IMR-90 (cell line): ENCODE data around the gene JAKMIP1. TPM values are rescaled to one million over a fixed set of nuclear protein-coding genes. Genes with fewer than 3 reads are reported as not detected.

Source experiments
- ATAC-seq: fragments of 200-7000 bp; cut with Tn5 transposase; 2 replicates; pipeline ENCODE4 v1.9.1; 2020; ENCODE audit warnings: low read depth, mild to moderate bottlenecking, moderate library complexity
- BruUV-seq: library from RNA; stranded (reverse); fragments of 400-500 nt; replicated peaks from 2 replicates; lab custom pipeline; 2021; lab: Mats Ljungman, UMichigan
- CTCF ChIA-PET: fragments of 300-600 bp; formaldehyde crosslinking; extraction: SDS; loops from one replicate; lab custom pipeline; 2021; ENCODE audit warnings: antibody characterized with exemption; lab: Yijun Ruan, JAX
- POLR2A ChIA-PET: fragments of 300-600 bp; sonication (Branson Sonifier 250); formaldehyde crosslinking; loops from one replicate; lab custom pipeline; 2022; ENCODE audit warnings: antibody characterized with exemption; ENCODE audit not compliant: unreplicated experiment; lab: Charles Lee
- DNase-seq: peaks from one replicate; pipeline ENCODE4 v3.0.0; 2013
- H2AFZ ChIP-seq: replicated peaks from 2 replicates; pipeline ENCODE3; 2013; ENCODE audit warnings: low read length, mild to moderate bottlenecking; ENCODE audit not compliant: poor library complexity
- H2AK5ac ChIP-seq: 2 replicates; pipeline ENCODE4 v1.6.1; 2013; ENCODE audit warnings: low read depth, low read length, inconsistent platforms
- H2AK9ac ChIP-seq: replicated peaks from 2 replicates; pipeline ENCODE3; 2013; ENCODE audit warnings: mild to moderate bottlenecking, low read depth, low read length, moderate library complexity; ENCODE audit not compliant: poor library complexity
- H2BK120ac ChIP-seq: 2 replicates; pipeline ENCODE4 v1.6.1; 2013; ENCODE audit warnings: low read depth, low read length, inconsistent platforms
- H2BK15ac ChIP-seq: 3 replicates; pipeline ENCODE4 v1.6.1; 2013; ENCODE audit warnings: low read depth, low read length, inconsistent platforms
- H2BK20ac ChIP-seq: 2 replicates; pipeline ENCODE4 v1.6.1; 2013; ENCODE audit warnings: low read depth, mild to moderate bottlenecking, inconsistent platforms, low read length, moderate library complexity
- H2BK5ac ChIP-seq: 2 replicates; pipeline ENCODE4 v1.6.1; 2013; ENCODE audit warnings: mild to moderate bottlenecking, low read depth, low read length, inconsistent platforms; ENCODE audit not compliant: poor library complexity, severe bottlenecking
- H3K14ac ChIP-seq: replicated peaks from 2 replicates; pipeline ENCODE4 v1.6.1; 2013; ENCODE audit warnings: low read depth, low read length, inconsistent platforms
- H3K18ac ChIP-seq: 2 replicates; pipeline ENCODE4 v1.6.1; 2013; ENCODE audit warnings: low read depth, low read length, control low read depth
- H3K23ac ChIP-seq: 2 replicates; pipeline ENCODE4 v1.6.1; 2013; ENCODE audit warnings: low read depth, low read length, inconsistent platforms
- H3K27ac ChIP-seq: 2 replicates; pipeline ENCODE4 v1.5.1; 2013; ENCODE audit warnings: mild to moderate bottlenecking, control low read depth, low read length; ENCODE audit not compliant: insufficient read depth
- H3K27me3 ChIP-seq: 2 replicates; pipeline ENCODE4 v1.6.1; 2013; ENCODE audit warnings: low read length; ENCODE audit not compliant: control insufficient read depth, insufficient read depth
- H3K36me3 ChIP-seq: 2 replicates; pipeline ENCODE4 v1.6.1; 2013; ENCODE audit warnings: low read length, mixed read lengths; ENCODE audit not compliant: control insufficient read depth, insufficient read depth
- H3K4ac ChIP-seq: 2 replicates; pipeline ENCODE4 v1.6.1; 2013; ENCODE audit warnings: low read depth, low read length, inconsistent platforms
- H3K4me1 ChIP-seq: 2 replicates; pipeline ENCODE4 v1.6.1; 2013; ENCODE audit warnings: low read length, mixed read lengths; ENCODE audit not compliant: control insufficient read depth, insufficient read depth
- H3K4me2 ChIP-seq: 2 replicates; pipeline ENCODE4 v1.6.1; 2013; ENCODE audit warnings: low read depth, mild to moderate bottlenecking, control low read depth, low read length, moderate library complexity
- H3K4me3 ChIP-seq: 2 replicates; pipeline ENCODE4 v1.5.1; 2013; ENCODE audit warnings: low read depth, mild to moderate bottlenecking, control low read depth, low read length, moderate library complexity; ENCODE audit not compliant: insufficient read depth
- H3K56ac ChIP-seq: 2 replicates; pipeline ENCODE4 v1.6.1; 2013; ENCODE audit warnings: low read length, inconsistent platforms; ENCODE audit not compliant: insufficient read depth; ENCODE audit errors: extremely low read depth
- H3K79me1 ChIP-seq, 2 experiments: 2 replicates each; pipeline ENCODE4 v1.6.1; 2013; ENCODE audit warnings: low read length in 2 of 2, inconsistent platforms in 1 of 2, low read depth in 1 of 2
- H3K9ac ChIP-seq: 2 replicates; pipeline ENCODE4 v1.6.1; 2013; ENCODE audit warnings: low read depth, low read length, control low read depth
- H3K9me1 ChIP-seq: 2 replicates; pipeline ENCODE4 v1.6.1; 2013; ENCODE audit warnings: low read length, inconsistent platforms; ENCODE audit not compliant: insufficient read depth
- H3K9me3 ChIP-seq: 2 replicates; pipeline ENCODE4 v1.6.1; 2013; ENCODE audit warnings: low read length; ENCODE audit not compliant: control insufficient read depth, insufficient read depth
- H4K20me1 ChIP-seq: 2 replicates; pipeline ENCODE4 v1.6.1; 2013; ENCODE audit warnings: low read length, inconsistent platforms; ENCODE audit not compliant: insufficient read depth
- H4K5ac ChIP-seq: 2 replicates; pipeline ENCODE4 v1.6.1; 2013; ENCODE audit warnings: mild to moderate bottlenecking, low read depth, low read length, control low read depth
- H4K8ac ChIP-seq, 2 experiments: 2 replicates each; pipeline ENCODE4 v1.6.1; 2013; ENCODE audit warnings: low read depth in 2 of 2, low read length in 2 of 2, control low read depth in 1 of 2, inconsistent platforms in 1 of 2
- H4K91ac ChIP-seq: 2 replicates; pipeline ENCODE4 v1.6.1; 2013; ENCODE audit warnings: low read depth, low read length, inconsistent platforms; ENCODE audit not compliant: insufficient read depth
- BHLHE40 ChIP-seq: fragments of 150-350 bp; IDR thresholded peaks from 2 replicates; pipeline ENCODE4 v1.6.1; 2016; ENCODE audit warnings: mild to moderate bottlenecking, low read depth, low read length
- CEBPB ChIP-seq: IDR thresholded peaks from 2 replicates; pipeline ENCODE4 v1.6.1; 2012; ENCODE audit warnings: low read depth, low read length, improper control_type of control experiment
- CHD1 ChIP-seq: IDR thresholded peaks from 2 replicates; pipeline ENCODE4 v1.6.1; 2012; ENCODE audit warnings: low read depth, low read length, improper control_type of control experiment
- CTCF ChIP-seq: conservative IDR thresholded peaks from 2 replicates; pipeline ENCODE4 v1.5.1; 2012; ENCODE audit warnings: mild to moderate bottlenecking, low read depth, low read length, improper control_type of control experiment
- ELK1 ChIP-seq: fragments of 150-350 bp; IDR thresholded peaks from 2 replicates; pipeline ENCODE4 v1.6.1; 2016; ENCODE audit warnings: low read depth, mild to moderate bottlenecking, low read length, moderate library complexity, borderline replicate concordance
- FOS ChIP-seq: fragments of 150-350 bp; IDR thresholded peaks from 2 replicates; pipeline ENCODE4 v1.6.1; 2016; ENCODE audit warnings: low read depth, low read length
- MAFK ChIP-seq: IDR thresholded peaks from 2 replicates; pipeline ENCODE4 v1.6.1; 2012; ENCODE audit warnings: low read depth, low read length, improper control_type of control experiment
- MAZ ChIP-seq: IDR thresholded peaks from 2 replicates; pipeline ENCODE4 v1.6.1; 2012; ENCODE audit warnings: low read depth, mild to moderate bottlenecking, low read length, improper control_type of control experiment, moderate library complexity, borderline replicate concordance
- MXI1 ChIP-seq: IDR thresholded peaks from 2 replicates; pipeline ENCODE4 v1.6.1; 2012; ENCODE audit warnings: low read depth, mild to moderate bottlenecking, low read length, moderate library complexity, borderline replicate concordance
- POLR2A ChIP-seq: IDR thresholded peaks from 2 replicates; pipeline ENCODE4 v1.6.1; 2012; ENCODE audit warnings: mild to moderate bottlenecking, low read depth, low read length
- RAD21 ChIP-seq: IDR thresholded peaks from 2 replicates; pipeline ENCODE4 v1.6.1; 2012; ENCODE audit warnings: low read length, improper control_type of control experiment
- RCOR1 ChIP-seq: IDR thresholded peaks from 2 replicates; pipeline ENCODE4 v1.6.1; 2012; ENCODE audit warnings: mild to moderate bottlenecking, low read length, improper control_type of control experiment; ENCODE audit not compliant: insufficient replicate concordance
- RFX5 ChIP-seq: IDR thresholded peaks from 2 replicates; pipeline ENCODE4 v1.8.0; 2012; ENCODE audit warnings: low read depth, mild to moderate bottlenecking, low read length, moderate library complexity
- SMC3 ChIP-seq: fragments of 150-350 bp; IDR thresholded peaks from 2 replicates; pipeline ENCODE4 v1.6.1; 2016; ENCODE audit warnings: low read depth, mild to moderate bottlenecking, antibody characterized with exemption, low read length, moderate library complexity
- USF2 ChIP-seq: fragments of 150-350 bp; IDR thresholded peaks from 2 replicates; pipeline ENCODE4 v1.6.1; 2017; ENCODE audit warnings: mild to moderate bottlenecking, antibody characterized with exemption, low read length, low read depth
- WGBS, 2 experiments: methylation state at CpG; one replicate each; pipeline versions ENCODE4 v1.1.5 to v1.1.7; 2013; ENCODE audit warnings: missing lambda C conversion rate in 2 of 2; ENCODE audit not compliant: insufficient read length in 1 of 2; ENCODE audit errors: extremely low coverage in 2 of 2; 5-methylcytosine and 5-hydroxymethylcytosine counted together
- dilution Hi-C: fragments of 300-500 bp; cut with HindIII; formaldehyde crosslinking; loops from one replicate; pipeline ENCODE4 v1.14.3; 2018; ENCODE audit warnings: low sequenced_read_pairs; ENCODE audit not compliant: unreplicated experiment
- in situ Hi-C: fragments of 300-500 bp; cut with MboI; formaldehyde crosslinking; loops from 3 replicates; pipeline ENCODE4 v1.14.3; 2019; ENCODE audit warnings: low sequenced_read_pairs, inconsistent platforms, mixed read lengths
- intact Hi-C: fragments of 100-400 bp; cut with micrococcal nuclease; formaldehyde crosslinking; loops from 2 replicates; pipeline ENCODE4 v1.10.0; 2022
- polyA plus RNA-seq, 3 experiments: library from polyadenylated mRNA; depleted of rRNA; stranded (reverse); fragments of >200 nt; gene quantifications; 2 replicates each; pipeline ENCODE4 v1.2.3, GENCODE V29; 2012; ENCODE audit warnings: low replicate concordance in 1 of 3
- total RNA-seq: library from RNA; depleted of rRNA; stranded (reverse); fragments of >200 nt; gene quantifications from 2 replicates; pipeline ENCODE4 v1.2.3, GENCODE V29; 2012

Gene JAKMIP1
- total and polyA plus RNA-seq, 2 of the 4 experiments (the other 2 are of a cell fraction) = not detected

GRCh38 chr4:6001680-6002491 is 198.5 kb downstream of the JAKMIP1 start:
- H3K4ac ChIP-seq = no peak overlapping the region
- no peak overlapping the region for H2AK5ac ChIP-seq
- H4K91ac ChIP-seq = no peak overlapping the region
- ChIA-PET POLR2A (no interaction called here), CTCF (no interaction called here)
- ATAC-seq (no peak), DNase-seq (no peak)
- H3K27ac ChIP-seq = no peak overlapping the region
- H2BK15ac ChIP-seq = no peak overlapping the region
- no peak overlapping the region for H2BK120ac ChIP-seq
- no peaks in the 10 kb centered on the region for H3K4me1 ChIP-seq
- no peak overlapping the region for H2BK5ac ChIP-seq
- no peak overlapping the region for H3K18ac ChIP-seq
- no peaks in the 10 kb centered on the region for H3K36me3 ChIP-seq
- H3K4me2 ChIP-seq = no peak overlapping the region
- in situ Hi-C loops = no loop called here
- no peak overlapping the region for H3K14ac ChIP-seq
- no peak overlapping the region for H2AK9ac ChIP-seq
- no peak overlapping the region for H2AFZ ChIP-seq
- no peak overlapping the region for H3K4me3 ChIP-seq
- 0 out of 2 replicates have a peak, but pooled peaks cover 3% of the 10 kb centered on the region for H3K9me3 ChIP-seq
- WGBS, 2 experiments = 57% methylated on average over 3 of the region's 6 CpGs; no CpG with 5 or more reads in 1 of the 2 experiments
- intact Hi-C loops = no loop called here
- dilution Hi-C loops = no loop called here
- H3K9me1 ChIP-seq = no peaks in the 10 kb centered on the region
- H4K5ac ChIP-seq = no peak overlapping the region
- no peaks in the 10 kb centered on the region for H3K79me1 ChIP-seq
- no peak overlapping the region for H3K9ac ChIP-seq
- no peak overlapping the region for H3K23ac ChIP-seq
- no peak overlapping the region for H4K8ac ChIP-seq
- no peak overlapping the region for H3K56ac ChIP-seq
- H4K20me1 ChIP-seq = no peaks in the 10 kb centered on the region
- no TSS peak for BruUV-seq
- no peaks in the 10 kb centered on the region for H3K27me3 ChIP-seq
- H2BK20ac ChIP-seq = no peak overlapping the region
- TF ChIP-seq FOS (no peak), POLR2A (no peak), USF2 (no peak), SMC3 (no peak), RAD21 (no peak), ELK1 (no peak), MAFK (no peak), CEBPB (no peak), RFX5 (no peak), CTCF (no peak), CHD1 (no peak), MXI1 (no peak), RCOR1 (no peak), BHLHE40 (no peak), MAZ (no peak)
